Retinal pigment epithelial cell (primary cell): Measurements from ENCODE around the gene GCAT.
A peak's percentile ranks its signal among the peaks of the same experiment; 100 is the strongest.
"Not testable (repeated sequence)": the region's sequence is repeated elsewhere in the genome, so short reads cannot be mapped to it uniquely, and the experiment has no call there.

Experiments
- DNase-seq: peaks from one replicate; pipeline ENCODE4 v3.0.0-alpha.2; 2010; ENCODE audit warnings: low read depth
- H3K4me3 ChIP-seq: 2 replicates; pipeline ENCODE4 v1.5.1; 2011; ENCODE audit warnings: mild to moderate bottlenecking, low read length, control low read depth, moderate library complexity
- CTCF ChIP-seq: conservative IDR thresholded peaks from 2 replicates; pipeline ENCODE4 v1.5.1; 2011; ENCODE audit warnings: low read depth, low read length, control low read depth, inconsistent platforms

GCAT gene

DNA sequence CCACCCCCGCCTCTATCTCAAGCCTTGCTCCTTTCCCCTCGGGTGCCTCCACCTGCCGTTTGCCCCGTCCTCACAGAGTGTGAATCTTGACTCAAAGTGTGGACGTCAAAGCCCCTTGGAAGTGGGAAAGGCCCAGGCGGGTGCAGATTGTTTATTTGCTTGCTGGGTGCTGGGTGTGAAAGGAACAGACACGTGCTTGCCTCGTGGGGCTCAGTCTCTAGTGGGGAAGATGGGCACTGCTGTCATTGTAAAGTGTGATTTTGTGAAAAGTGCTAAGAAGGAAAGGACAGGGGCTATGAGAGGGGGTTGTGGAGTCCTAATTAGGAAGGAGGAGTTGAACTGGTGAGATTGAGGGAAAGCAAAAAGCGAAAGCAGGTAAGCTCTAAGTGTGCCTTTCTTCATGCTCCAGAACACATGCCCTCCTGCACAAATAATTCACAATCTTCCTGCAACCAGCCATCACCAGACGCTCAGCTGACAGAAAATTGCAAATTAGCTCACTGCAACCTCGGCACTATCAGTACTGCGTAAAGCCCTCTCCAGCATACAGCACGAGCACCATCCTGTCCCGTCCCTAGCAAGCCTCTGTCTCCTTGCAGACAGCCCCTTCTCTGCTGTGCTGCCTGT, 9.7 kb upstream of the GCAT start:
- H3K4me3 ChIP-seq: no peak overlapping the region
- no peak for DNase-seq
- TF ChIP-seq CTCF: no peak

- not testable (repeated sequence) for H3K4me3 ChIP-seq
Observed at GRCh38 chr22:37799979-37800378, 7.8 kb upstream of the GCAT start.

DNA sequence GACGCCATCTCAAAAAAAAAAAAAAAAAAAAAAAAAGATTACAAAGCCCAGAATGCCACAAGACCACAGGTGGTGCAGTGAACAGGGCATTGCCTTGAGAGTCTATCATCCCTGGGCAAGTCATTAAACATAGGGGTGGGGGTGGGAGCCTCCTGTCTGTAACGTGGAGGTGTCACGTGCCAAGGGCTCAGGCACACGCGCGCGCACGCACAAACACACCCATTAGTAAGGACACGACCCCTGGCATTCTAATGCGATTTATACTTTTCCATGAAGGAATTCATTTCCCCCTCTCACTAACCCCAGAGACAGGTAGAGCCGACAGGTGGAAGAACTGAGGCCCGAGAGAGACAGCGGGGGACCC, 5.8 kb upstream of the GCAT start:
- H3K4me3 ChIP-seq: peak overlapping the region; percentile 55
- no peak for DNase-seq
- no peak for TF ChIP-seq CTCF

More at GRCh38 chr22:37799979-37800378, 7.8 kb upstream of the GCAT start:
- DNase-seq: not testable (repeated sequence)

DNA sequence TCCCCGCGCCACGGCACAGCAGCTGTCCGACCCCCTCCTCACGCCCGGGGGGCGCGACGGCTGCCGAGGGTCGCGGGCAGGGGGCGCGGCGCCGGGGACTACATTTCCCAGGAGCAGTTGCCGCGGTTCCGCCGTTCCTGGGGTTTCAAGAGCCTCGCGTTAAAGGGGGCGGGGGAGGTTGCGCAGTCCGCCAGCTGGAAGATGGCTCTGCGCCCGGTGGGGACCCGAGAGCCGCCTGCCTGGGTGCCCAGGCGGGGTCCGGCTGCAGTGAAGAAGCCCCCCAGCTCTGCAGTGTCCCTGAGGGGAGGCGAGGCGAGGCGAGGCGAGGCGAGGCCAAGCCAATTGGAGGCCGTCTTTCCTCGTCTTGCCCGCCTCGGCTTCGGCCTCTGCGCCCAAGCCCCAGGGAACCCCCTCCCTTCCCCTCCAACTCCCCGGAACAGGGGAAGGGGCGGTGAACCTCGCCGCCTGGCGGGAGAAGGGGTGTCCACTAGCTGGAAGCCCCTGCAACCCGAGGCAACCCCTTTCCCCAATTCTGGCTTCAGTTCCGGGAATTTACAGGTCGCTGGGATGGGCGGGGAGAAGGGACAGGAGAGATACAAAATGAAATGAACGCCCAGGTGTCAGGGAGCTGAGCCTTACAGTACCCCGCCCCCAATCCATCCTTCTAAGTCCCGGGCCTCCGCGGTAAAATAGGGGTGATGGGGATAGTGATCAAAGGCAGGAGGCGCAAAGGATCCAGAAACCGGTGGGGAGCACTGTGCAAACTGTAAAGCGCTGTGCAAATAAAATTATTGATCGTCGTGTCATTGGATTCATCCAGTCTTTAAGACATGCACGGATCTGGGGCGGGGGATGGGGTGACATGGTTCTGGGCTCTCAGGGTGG, 5.2 kb upstream of the GCAT start:
- TF ChIP-seq CTCF: no peak
- peak overlapping the region; percentile 55 for H3K4me3 ChIP-seq
- no peak for DNase-seq

GRCh38 chr22:37803195-37803638, 4.5 kb upstream of the GCAT start:
- peak overlapping the region; percentile 55 for H3K4me3 ChIP-seq
- no peak for DNase-seq
- TF ChIP-seq CTCF: no peak

DNA sequence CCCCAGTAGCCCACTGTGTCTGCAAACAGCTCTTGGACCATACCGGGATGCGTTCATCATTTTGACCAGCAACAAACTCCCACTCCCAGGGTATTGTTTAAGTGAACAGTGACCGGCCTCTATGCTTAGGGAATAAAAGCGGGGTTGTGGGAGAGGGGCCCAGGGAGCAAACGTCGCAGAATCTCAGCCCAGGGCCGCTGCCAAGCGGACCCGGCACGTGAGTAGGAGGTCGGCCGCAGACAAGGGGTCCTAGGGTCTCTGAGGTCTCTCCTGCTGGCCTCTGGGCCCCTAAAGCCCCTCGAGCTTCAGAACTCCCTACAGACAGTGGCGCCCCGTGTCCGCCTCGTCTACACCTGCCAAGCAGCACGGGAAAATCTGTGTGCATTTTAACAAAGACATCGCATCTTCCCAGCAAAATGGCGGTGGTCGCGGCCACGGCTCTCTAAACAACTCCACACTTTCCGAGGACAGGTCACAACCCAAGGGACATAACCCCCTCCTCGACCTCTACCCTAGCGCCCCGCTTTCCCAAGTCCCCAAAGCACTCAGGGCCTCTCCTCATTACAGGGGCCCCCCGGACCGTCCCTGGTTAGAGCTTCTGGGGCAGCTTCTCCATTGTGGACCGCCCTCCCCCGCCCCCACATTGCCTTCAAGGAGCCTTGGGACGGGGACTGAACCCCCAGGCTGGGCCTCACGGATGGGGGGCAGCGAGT, 3.9 kb upstream of the GCAT start:
- DNase-seq: no peak
- no peak for TF ChIP-seq CTCF
- H3K4me3 ChIP-seq: no peak overlapping the region

DNA sequence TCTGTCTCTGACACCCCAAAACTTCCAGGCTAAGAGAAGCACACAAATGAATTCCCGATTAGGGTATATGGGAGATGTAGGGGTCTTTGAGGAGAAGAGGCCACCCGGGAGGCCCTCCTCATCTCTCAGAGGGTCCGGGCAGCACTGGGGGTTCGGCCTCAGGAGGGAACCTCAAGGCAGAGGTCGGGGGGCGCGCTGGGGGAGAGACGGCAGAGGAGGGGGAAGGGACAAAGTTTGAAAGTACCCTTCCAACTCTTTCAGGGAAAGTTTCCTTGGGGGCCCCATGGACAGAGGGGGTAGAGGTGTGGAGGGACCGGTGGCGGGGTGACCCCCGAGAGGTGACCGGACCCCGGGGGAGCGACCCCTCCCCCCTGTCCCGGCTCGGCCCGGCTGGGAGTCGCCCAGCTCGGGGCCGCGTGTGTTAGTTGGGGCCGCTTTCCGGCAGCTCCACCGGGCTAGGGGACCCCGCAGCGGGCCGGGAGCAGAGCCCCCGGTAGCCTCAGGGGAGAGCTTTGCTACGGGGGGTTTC, 3.3 kb upstream of the GCAT start:
- no peak for TF ChIP-seq CTCF
- peak overlapping the region; percentile 36 for H3K4me3 ChIP-seq
- DNase-seq: no peak
